Spleen (tissue), 11 donors: ENCODE data around the gene CHRNA4. TPM values are rescaled to one million over a fixed set of nuclear protein-coding genes. Genes with fewer than 3 reads are reported as not detected.

ENCODE experiments used
- DNase-seq: peaks from one replicate; pipeline ENCODE4 v3.0.0-alpha.2; 2020
- H3K27ac ChIP-seq, 8 donors: fragments of 200-600 bp; sonication (generic) in 7 of 8; 1 replicate in 4 of 8; 2 replicates in 4 of 8; pipeline versions ENCODE4 v1.5.0 to v1.8.0; 2016 to 2021; ENCODE audit warnings: inconsistent platforms in 4 of 8, mild to moderate bottlenecking in 4 of 8, moderate library complexity in 1 of 8
- H3K27me3 ChIP-seq, 7 donors: fragments of 200-600 bp; sonication (generic) in 6 of 7; replicated peaks in 1 of 7; 1 replicate in 4 of 7; 2 replicates in 3 of 7; pipeline versions ENCODE4 v1.5.0 to v1.8.0; 2016 to 2021; ENCODE audit warnings: inconsistent platforms in 3 of 7, mild to moderate bottlenecking in 1 of 7
- H3K36me3 ChIP-seq, 6 donors: fragments of 200-600 bp; sonication (generic) in 5 of 6; 1 replicate in 4 of 6; 2 replicates in 2 of 6; pipeline versions ENCODE4 v1.5.0 to v1.8.0; 2016 to 2021; ENCODE audit warnings: inconsistent platforms in 2 of 6
- H3K4me1 ChIP-seq, 6 donors: fragments of 200-600 bp; sonication (generic) in 5 of 6; 1 replicate in 3 of 6; 2 replicates in 3 of 6; pipeline versions ENCODE4 v1.5.0 to v1.8.0; 2016 to 2021; ENCODE audit warnings: inconsistent platforms in 3 of 6
- H3K4me3 ChIP-seq, 8 donors: fragments of 200-600 bp; sonication (generic) in 7 of 8; 1 replicate in 4 of 8; 2 replicates in 4 of 8; pipeline versions ENCODE4 v1.5.0 to v1.8.0; 2016 to 2021; ENCODE audit warnings: inconsistent platforms in 4 of 8, mild to moderate bottlenecking in 4 of 8, moderate library complexity in 2 of 8
- H3K9me3 ChIP-seq, 8 donors: fragments of 200-600 bp; sonication (generic) in 7 of 8; 1 replicate in 4 of 8; 2 replicates in 4 of 8; pipeline versions ENCODE4 v1.5.0 to v1.8.0; 2016 to 2021; ENCODE audit warnings: inconsistent platforms in 4 of 8
- POLR2A ChIP-seq, 3 donors: fragments of 450-650 bp; IDR thresholded peaks; one replicate each; pipeline ENCODE4 v1.5.1; 2017; ENCODE audit warnings: antibody characterized with exemption in 3 of 3, mild to moderate bottlenecking in 1 of 3
- POLR2AphosphoS5 ChIP-seq, 3 donors: sonication (generic); formaldehyde crosslinking; IDR thresholded peaks; one replicate each; pipeline ENCODE4 v1.5.1; 2017; ENCODE audit warnings: antibody characterized with exemption in 3 of 3
- WGBS, 5 donors: extraction: QIAGEN DNeasy Blood & Tissue Kit in 3 of 5; methylation state at CpG; one replicate each; pipeline versions ENCODE4 v1.1.5 to v1.1.7; 2013 to 2018; 5-methylcytosine and 5-hydroxymethylcytosine counted together
- intact Hi-C: fragments of 100-400 bp; cut with DNase I; formaldehyde crosslinking; loops from one replicate; pipeline ENCODE4 v1.15.0; 2023; ENCODE audit warnings: low total_unique reads
- polyA plus RNA-seq, 3 donors: library from polyadenylated mRNA; stranded (reverse); fragments of 200-250 nt; gene quantifications; one replicate each; pipeline ENCODE4 v1.2.1, GENCODE V29; 2013
- total RNA-seq, 7 donors: library from RNA; depleted of rRNA in 3 of 7; stranded (reverse); fragments of >200 nt in 3 of 7; fragmentation: NEBNext Ultra II Directional in 4 of 7; extraction: Animal tissue kit (Norgen Biotek cat#: 25700) in 4 of 7; gene quantifications; one replicate each; pipeline versions ENCODE4 v1.1.0 to v1.2.1, GENCODE V29; 2016 to 2021
- TF ChIP-seq, protein P1 (sequence below), 11 experiments: fragments of 200-600 bp in 7 of 11; fragments of 450-650 bp in 4 of 11; sonication (generic) in 4 of 11; IDR thresholded peaks in 8 of 11; conservative IDR thresholded peaks in 3 of 11; 1 replicate in 7 of 11; 2 replicates in 4 of 11; pipeline versions ENCODE4 v1.4.0 to v1.8.0; 2016 to 2021; ENCODE audit warnings: antibody characterized with exemption in 11 of 11, inconsistent platforms in 4 of 11, mild to moderate bottlenecking in 1 of 11
- donor health status: healthy with polysubstance abuse.
- donor health status: DM: no; HTN: no; CAD: no; lungs with moderate emphysema.
- donor health status: DM: no; HTN: no; CAD: no.
- donor health status: Bipolar disorder and iron deficiency.
- donor health status: healthy.
- donor health status: DM: no; HTN: no; CAD: no.
- donor health status: DM: yes; HTN: yes; CAD: no.

CHRNA4 gene
- total and polyA plus RNA-seq, 10 donors = 0.15 to 13.8 (median 1.3) TPM; not detected in 1

DNA sequence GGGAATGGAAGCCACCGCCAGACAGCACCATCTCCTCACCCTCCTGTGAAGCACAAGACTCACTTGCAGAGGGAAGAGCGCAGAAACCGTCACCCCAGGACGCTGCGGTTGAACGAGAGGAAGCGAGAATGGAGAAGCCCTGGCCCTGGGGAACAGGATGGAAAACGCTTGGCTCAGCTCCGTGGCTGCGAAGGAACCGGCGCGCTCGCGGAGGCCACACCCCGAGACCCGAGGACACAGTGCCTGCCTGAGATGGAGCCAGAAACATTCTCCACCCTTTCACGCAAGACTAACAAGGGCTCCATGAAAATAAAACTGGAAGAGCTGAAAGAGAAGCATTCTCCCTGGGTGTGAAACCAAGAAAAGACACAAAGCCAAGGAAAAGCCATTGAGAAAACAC is 25.3 kb upstream of the CHRNA4 start:
- H3K36me3 ChIP-seq = no peaks in the 10 kb centered on the region
- intact Hi-C loops = no loop called here
- H3K4me1 ChIP-seq = peaks cover 0 to 5% (median 0%) of the 10 kb centered on the region in 6 donors
- WGBS, 5 donors = 87 to 96% (median 92%) methylated on average over 18 of the region's 18 CpGs
- H3K9me3 ChIP-seq = peaks cover 0 to 64% (median 39%) of the 10 kb centered on the region in 8 donors
- peaks cover 0 to 37% (median 11%) of the 10 kb centered on the region in 7 donors for H3K27me3 ChIP-seq
- H3K4me3 ChIP-seq = no peak overlapping the region
- no peak for TF ChIP-seq POLR2AphosphoS5 (IDR thresholded peaks at IDR 0.05)
- no peak for TF ChIP-seq POLR2A (IDR thresholded peaks at IDR 0.05)
- TF ChIP-seq, protein P1, sequence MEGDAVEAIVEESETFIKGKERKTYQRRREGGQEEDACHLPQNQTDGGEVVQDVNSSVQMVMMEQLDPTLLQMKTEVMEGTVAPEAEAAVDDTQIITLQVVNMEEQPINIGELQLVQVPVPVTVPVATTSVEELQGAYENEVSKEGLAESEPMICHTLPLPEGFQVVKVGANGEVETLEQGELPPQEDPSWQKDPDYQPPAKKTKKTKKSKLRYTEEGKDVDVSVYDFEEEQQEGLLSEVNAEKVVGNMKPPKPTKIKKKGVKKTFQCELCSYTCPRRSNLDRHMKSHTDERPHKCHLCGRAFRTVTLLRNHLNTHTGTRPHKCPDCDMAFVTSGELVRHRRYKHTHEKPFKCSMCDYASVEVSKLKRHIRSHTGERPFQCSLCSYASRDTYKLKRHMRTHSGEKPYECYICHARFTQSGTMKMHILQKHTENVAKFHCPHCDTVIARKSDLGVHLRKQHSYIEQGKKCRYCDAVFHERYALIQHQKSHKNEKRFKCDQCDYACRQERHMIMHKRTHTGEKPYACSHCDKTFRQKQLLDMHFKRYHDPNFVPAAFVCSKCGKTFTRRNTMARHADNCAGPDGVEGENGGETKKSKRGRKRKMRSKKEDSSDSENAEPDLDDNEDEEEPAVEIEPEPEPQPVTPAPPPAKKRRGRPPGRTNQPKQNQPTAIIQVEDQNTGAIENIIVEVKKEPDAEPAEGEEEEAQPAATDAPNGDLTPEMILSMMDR (IDR thresholded peaks at IDR 0.05 in 8 of 11, conservative IDR thresholded peaks at IDR 0.05 in 3 of 11) = no peak
- no peak for DNase-seq
- no peak overlapping the region for H3K27ac ChIP-seq

DNA sequence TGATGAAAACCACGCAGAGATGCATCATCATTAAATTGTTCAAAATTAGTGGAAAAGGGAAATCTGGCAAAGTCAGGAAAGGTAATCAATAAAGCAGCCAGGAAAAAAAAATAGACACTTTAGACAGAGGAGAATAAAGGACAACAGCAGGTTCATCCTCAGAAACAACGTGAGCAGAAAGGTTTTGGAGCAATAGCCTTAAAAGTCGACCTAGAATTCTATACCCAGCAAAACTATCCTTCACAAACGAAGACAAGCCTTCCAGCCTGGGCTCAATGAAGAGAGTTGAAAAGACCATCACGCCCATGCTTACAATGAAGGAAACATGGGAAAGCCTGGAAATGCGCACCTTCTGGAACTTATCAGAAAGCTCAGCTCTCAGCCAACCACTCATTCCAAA is 24.7 kb upstream of the CHRNA4 start:
- Histone ChIP-seq H3K9me3 (peaks cover 0 to 57% (median 36%) of the 10 kb centered on the region in 8 donors), H3K36me3 (no peaks in the 10 kb centered on the region), H3K4me1 (peaks cover 0 to 8% (median 0%) of the 10 kb centered on the region in 6 donors), H3K27me3 (peaks cover 0 to 43% (median 15%) of the 10 kb centered on the region in 7 donors), H3K27ac (no peak overlapping the region), H3K4me3 (no peak overlapping the region)
- 87 to 94% (median 89%) methylated on average over 6 of the region's 6 CpGs for WGBS, 5 donors
- intact Hi-C loops = no loop called here
- TF ChIP-seq, protein P1 (IDR thresholded peaks at IDR 0.05 in 8 of 11, conservative IDR thresholded peaks at IDR 0.05 in 3 of 11) = no peak
- TF ChIP-seq POLR2A (IDR thresholded peaks at IDR 0.05) = no peak
- no peak for TF ChIP-seq POLR2AphosphoS5 (IDR thresholded peaks at IDR 0.05)
- no peak for DNase-seq

GRCh38 chr20:63384336-63384735 is 23.2 kb upstream of the CHRNA4 start:
- H3K4me1 ChIP-seq = peaks cover 0 to 8% (median 0%) of the 10 kb centered on the region in 6 donors
- intact Hi-C loops = loop anchor here (5.0 kb wide), 1 partner anchor 72 kb away; no protein-coding TSS in a partner anchor
- WGBS, 5 donors = 78 to 85% (median 81%) methylated on average over 13 to 18 of the region's 18 CpGs
- no peak overlapping the region for H3K4me3 ChIP-seq
- TF ChIP-seq, protein P1 (IDR thresholded peaks at IDR 0.05 in 8 of 11, conservative IDR thresholded peaks at IDR 0.05 in 3 of 11) = no peak
- no peak for TF ChIP-seq POLR2AphosphoS5 (IDR thresholded peaks at IDR 0.05)
- peaks cover 0 to 57% (median 15%) of the 10 kb centered on the region in 7 donors for H3K27me3 ChIP-seq
- DNase-seq = no peak
- peaks cover 0 to 43% (median 23%) of the 10 kb centered on the region in 8 donors for H3K9me3 ChIP-seq
- no peaks in the 10 kb centered on the region for H3K36me3 ChIP-seq
- H3K27ac ChIP-seq = no peak overlapping the region

DNA sequence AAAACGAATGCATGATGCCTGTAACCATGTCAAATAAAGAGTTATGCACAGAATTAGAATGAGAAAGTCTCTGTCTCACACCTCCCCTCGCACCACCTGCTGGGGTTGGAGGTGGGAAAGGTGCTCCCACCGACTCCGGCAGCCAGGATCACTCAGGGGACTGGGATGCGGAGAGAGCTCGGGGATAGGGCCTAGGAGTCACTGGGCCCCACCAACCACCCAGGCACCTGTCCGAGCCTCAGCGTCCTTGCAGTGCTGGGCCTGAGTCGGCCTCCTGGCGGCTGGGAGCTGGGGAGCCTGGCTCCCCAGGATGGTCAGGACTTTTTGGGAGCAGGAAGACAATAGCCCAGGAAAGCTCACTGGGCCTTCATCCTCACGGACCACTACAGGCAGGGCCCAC is 22.4 kb upstream of the CHRNA4 start:
- no peak for TF ChIP-seq POLR2A (IDR thresholded peaks at IDR 0.05)
- TF ChIP-seq POLR2AphosphoS5 (IDR thresholded peaks at IDR 0.05) = no peak
- TF ChIP-seq, protein P1 (IDR thresholded peaks at IDR 0.05 in 8 of 11, conservative IDR thresholded peaks at IDR 0.05 in 3 of 11) = no peak
- H3K27ac ChIP-seq = no peak overlapping the region
- no peak overlapping the region for H3K4me3 ChIP-seq
- no peak for DNase-seq
- peaks cover 0 to 63% (median 15%) of the 10 kb centered on the region in 7 donors for H3K27me3 ChIP-seq
- WGBS, 5 donors = 59 to 76% (median 72%) methylated on average over 6 to 11 of the region's 11 CpGs
- peaks cover 0 to 8% (median 0%) of the 10 kb centered on the region in 6 donors for H3K4me1 ChIP-seq
- no peaks in the 10 kb centered on the region for H3K36me3 ChIP-seq
- intact Hi-C loops = loop anchor here (5.0 kb wide), 1 partner anchor 71 kb away; no protein-coding TSS in a partner anchor
- peaks cover 0 to 35% (median 23%) of the 10 kb centered on the region in 8 donors for H3K9me3 ChIP-seq
